Thyroid gland (tissue), 4 donors: ENCODE data around the gene CSF2. TPM values are rescaled to one million over a fixed set of nuclear protein-coding genes. Genes with fewer than 3 reads are reported as not detected.

ENCODE experiments used
- DNase-seq, 2 donors: peaks; one replicate each; pipeline ENCODE4 v3.0.0-alpha.2; 2019
- H3K27ac ChIP-seq, 3 donors: fragments of 200-600 bp; sonication (generic); 1 replicate in 2 of 3; 2 replicates in 1 of 3; pipeline ENCODE4 v1.5.1; 2016 to 2019; ENCODE audit warnings: mild to moderate bottlenecking in 1 of 3, moderate library complexity in 1 of 3
- H3K27me3 ChIP-seq: fragments of 200-600 bp; sonication (generic); one replicate; pipeline ENCODE4 v1.5.1; 2019
- H3K36me3 ChIP-seq, 2 donors: fragments of 200-600 bp; sonication (generic); one replicate each; pipeline ENCODE4 v1.5.1; 2016 to 2019
- H3K4me1 ChIP-seq, 2 donors: fragments of 200-600 bp; sonication (generic); one replicate each; pipeline ENCODE4 v1.5.1; 2017 to 2019
- H3K4me3 ChIP-seq, 3 donors: fragments of 200-600 bp; sonication (generic); replicated peaks in 1 of 3; 1 replicate in 2 of 3; 2 replicates in 1 of 3; pipeline ENCODE4 v1.5.1; 2016; ENCODE audit warnings: mild to moderate bottlenecking in 1 of 3
- H3K9me3 ChIP-seq: fragments of 200-600 bp; sonication (generic); one replicate; pipeline ENCODE4 v1.5.1; 2017
- CTCF ChIP-seq, 6 experiments: fragments of 200-600 bp in 3 of 6; fragments of 450-650 bp in 3 of 6; sonication (generic) in 3 of 6; IDR thresholded peaks; one replicate each; pipeline ENCODE4 v1.5.1; 2016 to 2019; ENCODE audit warnings: antibody characterized with exemption in 6 of 6, mild to moderate bottlenecking in 2 of 6, inconsistent platforms in 1 of 6, moderate library complexity in 1 of 6
- POLR2A ChIP-seq, 2 donors: fragments of 450-650 bp; IDR thresholded peaks; one replicate each; pipeline ENCODE4 v1.6.1; 2017; ENCODE audit warnings: antibody characterized with exemption in 2 of 2, mild to moderate bottlenecking in 2 of 2, moderate library complexity in 1 of 2
- WGBS, 2 donors: methylation state at CpG; one replicate each; pipeline ENCODE4 v1.1.5; 2017; 5-methylcytosine and 5-hydroxymethylcytosine counted together
- intact Hi-C: fragments of 100-400 bp; cut with DNase I; formaldehyde crosslinking; loops from one replicate; pipeline ENCODE4 v1.15.1; 2023
- total RNA-seq, 4 donors: library from RNA; depleted of rRNA; stranded (reverse); fragments of >200 nt; gene quantifications; one replicate each; pipeline ENCODE4 v1.2.3, GENCODE V29; 2016

Gene CSF2
- total RNA-seq, 4 donors from 2014 or later = not detected

DNA sequence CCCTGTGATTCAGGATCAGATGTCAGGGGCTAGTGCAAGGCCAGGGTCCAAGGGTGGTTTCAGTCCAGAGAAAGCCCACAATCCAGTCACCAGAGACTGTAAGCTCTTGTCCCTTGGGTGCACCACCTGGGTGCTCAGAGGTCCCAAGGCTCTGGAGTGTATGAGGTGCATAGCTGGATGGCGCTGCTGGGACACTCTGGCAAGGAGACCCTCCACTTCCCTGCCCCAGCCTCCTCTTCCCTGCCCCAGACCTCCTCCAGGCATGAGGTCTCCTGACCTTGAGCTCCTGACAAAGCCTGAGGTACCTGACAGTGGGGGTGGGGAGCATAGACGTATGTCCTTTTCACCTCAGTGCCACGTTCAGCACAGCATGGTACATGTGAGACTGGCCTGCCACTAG is 7.0 kb downstream of the CSF2 start:
- no peak overlapping the region for H3K27ac ChIP-seq
- no peak for DNase-seq
- no peaks in the 10 kb centered on the region for H3K4me1 ChIP-seq
- no peak overlapping the region for H3K4me3 ChIP-seq
- no peaks in the 10 kb centered on the region for H3K36me3 ChIP-seq
- WGBS, 2 donors = 90% methylated on average over 3 of the region's 3 CpGs; no CpG with 5 or more reads in 1 of the 2 donors
- H3K27me3 ChIP-seq = no peaks in the 10 kb centered on the region
- intact Hi-C loops = no loop called here
- no peaks in the 10 kb centered on the region for H3K9me3 ChIP-seq
- TF ChIP-seq CTCF (IDR thresholded peaks at IDR 0.05) = no peak
- TF ChIP-seq POLR2A (IDR thresholded peaks at IDR 0.05) = no peak

DNA sequence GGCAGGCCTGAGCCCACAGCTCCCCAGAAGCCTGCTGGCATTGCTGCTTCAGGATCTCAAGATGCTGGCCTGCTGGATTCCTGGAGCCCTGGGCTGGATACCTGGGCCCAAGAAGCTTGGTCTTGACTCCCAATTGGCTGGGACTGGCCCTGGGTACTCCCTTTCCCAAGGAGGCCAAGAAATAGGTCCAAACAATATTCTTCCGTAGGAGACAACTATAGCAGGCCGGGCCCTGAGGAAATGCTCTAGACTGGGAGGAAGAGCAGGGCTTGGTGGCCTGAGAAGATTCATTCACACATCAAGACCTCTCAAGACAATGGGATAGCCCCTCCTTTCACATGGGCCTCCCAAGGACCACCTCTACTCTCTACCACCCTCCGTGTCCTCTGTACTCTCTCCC is 7.9 kb downstream of the CSF2 start:
- Histone ChIP-seq H3K4me1 (no peaks in the 10 kb centered on the region), H3K27ac (no peak overlapping the region), H3K4me3 (no peak overlapping the region), H3K9me3 (no peaks in the 10 kb centered on the region), H3K27me3 (no peaks in the 10 kb centered on the region), H3K36me3 (no peaks in the 10 kb centered on the region)
- TF ChIP-seq POLR2A (IDR thresholded peaks at IDR 0.05) (no peak), CTCF (IDR thresholded peaks at IDR 0.05) (no peak)
- 88 to 91% methylated on average over 3 of the region's 3 CpGs for WGBS, 2 donors
- intact Hi-C loops = no loop called here
- no peak for DNase-seq

- no peaks in the 10 kb centered on the region for H3K27me3 ChIP-seq
- no peak overlapping the region for H3K27ac ChIP-seq
- no peaks in the 10 kb centered on the region for H3K36me3 ChIP-seq
- no peak overlapping the region for H3K4me3 ChIP-seq
- intact Hi-C loops = no loop called here
- 82 to 85% methylated on average over 7 of the region's 8 CpGs for WGBS, 2 donors
- no peak for DNase-seq
- TF ChIP-seq POLR2A (IDR thresholded peaks at IDR 0.05) = no peak
- no peak for TF ChIP-seq CTCF (IDR thresholded peaks at IDR 0.05)
- H3K4me1 ChIP-seq = no peaks in the 10 kb centered on the region
- no peaks in the 10 kb centered on the region for H3K9me3 ChIP-seq
Measured at GRCh38 chr5:132082329-132083023, 8.9 kb downstream of the CSF2 start.

DNA sequence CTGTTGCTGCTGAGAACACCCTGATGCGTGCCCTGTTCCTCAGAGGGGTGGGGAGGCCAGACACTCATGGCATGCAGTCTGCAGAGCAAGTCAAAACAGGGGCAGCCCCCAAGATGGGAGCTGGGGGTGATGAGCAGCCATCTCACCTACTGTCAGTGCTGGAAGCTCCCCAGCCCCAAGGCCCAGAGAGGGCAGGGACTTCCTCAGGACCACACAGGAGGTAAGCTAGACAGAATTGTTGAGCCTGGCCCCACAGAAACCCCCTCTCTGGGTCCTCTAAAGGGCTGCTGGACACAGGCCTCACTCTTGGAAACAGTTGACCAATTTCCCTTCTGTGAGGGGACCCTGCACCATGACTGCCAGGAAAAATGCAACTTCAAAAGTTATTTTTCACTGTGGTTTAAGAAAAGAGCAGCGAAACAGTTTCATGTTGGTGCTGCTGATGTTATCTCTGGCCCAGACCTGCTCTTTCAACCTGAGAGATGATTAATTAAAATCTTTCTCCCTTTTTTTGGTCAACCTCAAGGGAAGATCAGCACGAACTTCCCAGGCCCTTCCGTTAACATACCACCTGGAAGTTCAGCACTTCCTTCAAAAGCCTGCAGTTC is 9.6 kb downstream of the CSF2 start:
- TF ChIP-seq POLR2A (IDR thresholded peaks at IDR 0.05) = no peak
- no peak for TF ChIP-seq CTCF (IDR thresholded peaks at IDR 0.05)
- intact Hi-C loops = no loop called here
- no peak for DNase-seq
- H3K27me3 ChIP-seq = no peaks in the 10 kb centered on the region
- H3K27ac ChIP-seq = no peak overlapping the region
- H3K4me3 ChIP-seq = no peak overlapping the region
- no peaks in the 10 kb centered on the region for H3K9me3 ChIP-seq
- 87 to 89% methylated on average over 4 of the region's 4 CpGs for WGBS, 2 donors
- no peaks in the 10 kb centered on the region for H3K4me1 ChIP-seq
- no peaks in the 10 kb centered on the region for H3K36me3 ChIP-seq

DNA sequence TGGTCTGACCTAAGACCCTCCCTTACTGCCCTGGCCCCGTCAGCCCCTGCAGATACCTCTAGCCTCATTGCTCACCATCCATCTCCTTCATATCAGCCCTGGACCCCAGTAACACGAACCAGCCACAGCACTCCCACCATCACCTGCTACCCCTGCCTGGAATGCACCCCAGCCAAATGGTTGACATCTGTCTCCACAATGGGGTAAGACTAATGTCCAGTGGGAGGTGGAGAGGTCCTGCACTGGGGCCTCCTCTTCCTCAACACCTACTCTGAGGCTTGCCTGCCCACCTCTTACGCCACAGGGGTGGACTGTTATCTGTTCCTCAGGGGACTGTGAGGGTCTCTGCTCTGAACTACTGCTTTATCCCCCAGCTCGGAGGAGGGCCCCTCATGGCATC is 12.1 kb downstream of the CSF2 start:
- intact Hi-C loops = no loop called here
- DNase-seq = no peak
- H3K9me3 ChIP-seq = no peaks in the 10 kb centered on the region
- TF ChIP-seq CTCF (IDR thresholded peaks at IDR 0.05) (no peak), POLR2A (IDR thresholded peaks at IDR 0.05) (no peak)
- 85 to 91% methylated on average over 4 of the region's 4 CpGs for WGBS, 2 donors
- no peak overlapping the region for H3K27ac ChIP-seq
- H3K4me3 ChIP-seq = no peak overlapping the region
- H3K4me1 ChIP-seq = no peaks in the 10 kb centered on the region
- no peaks in the 10 kb centered on the region for H3K36me3 ChIP-seq
- no peaks in the 10 kb centered on the region for H3K27me3 ChIP-seq
